Adrenal gland (tissue), 19 donors: ENCODE measurements around the gene SERF2. TPM values are rescaled to one million over a fixed set of nuclear protein-coding genes. Genes with fewer than 3 reads are reported as not detected.
"Not testable (repeated sequence)": the region's sequence is repeated elsewhere in the genome, so short reads cannot be mapped to it uniquely, and the experiment has no call there.

Source experiments
- DNase-seq, 7 donors: peaks; one replicate each; pipeline ENCODE4 v3.0.0-alpha.2; 2019 to 2020
- H3K27ac ChIP-seq, 5 donors: fragments of 200-600 bp; sonication (generic) in 4 of 5; 1 replicate in 3 of 5; 2 replicates in 2 of 5; pipeline versions ENCODE4 v1.5.1 to v1.8.0; 2016 to 2020; ENCODE audit warnings: mild to moderate bottlenecking in 1 of 5
- H3K27me3 ChIP-seq: fragments of 200-600 bp; 2 replicates; pipeline ENCODE4 v1.8.0; 2021
- H3K36me3 ChIP-seq, 2 donors: fragments of 200-600 bp; replicated peaks in 1 of 2; 1 replicate in 1 of 2; 2 replicates in 1 of 2; pipeline versions ENCODE4 v1.5.1 to v1.8.0; 2018 to 2022
- H3K4me1 ChIP-seq, 2 donors: fragments of 200-600 bp; replicated peaks in 1 of 2; 1 replicate in 1 of 2; 2 replicates in 1 of 2; pipeline versions ENCODE4 v1.5.1 to v1.8.0; 2018 to 2021
- H3K4me3 ChIP-seq, 4 donors: fragments of 200-600 bp; sonication (generic) in 3 of 4; one replicate each; pipeline ENCODE4 v1.5.1; 2016 to 2018
- H3K9me3 ChIP-seq, 3 donors: fragments of 200-600 bp; sonication (generic) in 1 of 3; replicated peaks in 1 of 3; 1 replicate in 2 of 3; 2 replicates in 1 of 3; pipeline versions ENCODE4 v1.5.1 to v1.8.0; 2016 to 2021
- POLR2A ChIP-seq, 2 donors: fragments of 450-650 bp; IDR thresholded peaks; one replicate each; pipeline ENCODE4 v1.6.1; 2017; ENCODE audit warnings: antibody characterized with exemption in 2 of 2, mild to moderate bottlenecking in 2 of 2, moderate library complexity in 1 of 2
- WGBS, 4 donors: extraction: QIAGEN DNeasy Blood & Tissue Kit in 2 of 4; methylation state at CpG; one replicate each; pipeline versions ENCODE4 v1.1.5 to v1.1.7; 2013 to 2017; 5-methylcytosine and 5-hydroxymethylcytosine counted together
- intact Hi-C, 2 donors: fragments of 100-400 bp; cut with DNase I; formaldehyde crosslinking; loops; one replicate each; pipeline versions ENCODE4 v1.14.1 to v1.15.0; 2022 to 2023
- long read RNA-seq, 10 donors: library from polyadenylated mRNA in 3 of 10; unstranded in 2 of 10; stranded (forward) in 1 of 10; transcript quantifications; one replicate each; pipeline ENCODE4 v2.0.0 and lab custom pipeline, GENCODE V29; 2021 to 2026
- polyA plus RNA-seq, 3 donors: library from polyadenylated mRNA; stranded (reverse); fragments of 200-250 nt in 2 of 3; fragments of 350-450 nt in 1 of 3; fragmentation: Illumina TruSeq in 1 of 3; extraction: RNeasy Lipid Tissue Mini Kit (QIAGEN cat#74804) in 1 of 3; gene quantifications; one replicate each; pipeline ENCODE4 v1.2.3, GENCODE V29; 2013 to 2014
- total RNA-seq, 9 donors: library from RNA; depleted of rRNA in 4 of 9; stranded (reverse); fragments of >200 nt in 4 of 9; fragments of 120-200 nt in 1 of 9; fragmentation: NEBNext Ultra II Directional in 1 of 9; extraction: Animal tissue kit (Norgen Biotek cat#: 25700) in 1 of 9; gene quantifications; one replicate each; pipeline versions ENCODE4 v1.1.0 to v1.2.4, GENCODE V29; 2013 to 2023
- TF ChIP-seq, protein P1 (sequence below), 6 experiments: fragments of 450-650 bp in 4 of 6; fragments of 200-600 bp in 2 of 6; sonication (generic) in 1 of 6; IDR thresholded peaks; 1 replicate in 5 of 6; 2 replicates in 1 of 6; pipeline versions ENCODE4 v1.5.1 to v1.8.0; 2016 to 2021; ENCODE audit warnings: antibody characterized with exemption in 6 of 6, mild to moderate bottlenecking in 2 of 6, moderate library complexity in 1 of 6
- donor health status: healthy with polysubstance abuse.
- donor health status: Bipolar disorder and iron deficiency.
- donor health status: DM: yes; HTN: yes; CAD: no.
- donor health status: DM: no; HTN: no; CAD: no.
- donor health status: DM: no; HTN: no; CAD: no.
- donor health status: DM: yes; HTN: yes; CAD: no.

SERF2 gene
- total RNA-seq = 1,000 to 10,000 TPM; 1,083 to 1,590 (median 1,385) TPM
- polyA plus RNA-seq = 1,000 to 10,000 TPM in 2 of 3 donors, 100 to 1,000 TPM in 1; 897 to 5,418 (median 3,997) TPM
- long read RNA-seq, donor 1, transcript SERF2-205 (3 exons, 690 nt) = minor isoform, 11 of 878 reads
- long read RNA-seq, donor 1, transcript SERF2-216 (2 exons, 1,030 nt) = minor isoform, 12 of 878 reads
- long read RNA-seq, donor 1, transcript SERF2-207 (2 exons, 582 nt) = minor isoform, 94 of 878 reads
- long read RNA-seq, donor 1, transcript SERF2-201 (3 exons, 1,537 nt) = major isoform, 757 of 878 reads
- long read RNA-seq, donor 1, partial matches to known transcripts = 0 of 878 reads
- long read RNA-seq, donor 1, other reads (novel, unspliced or antisense) = 0 of 878 reads
- long read RNA-seq, donor 2, transcript SERF2-207 (2 exons, 582 nt) = minor isoform, 62 of 661 reads
- long read RNA-seq, donor 2, transcript SERF2-216 (2 exons, 1,030 nt) = minor isoform, 10 of 661 reads
- long read RNA-seq, donor 2, transcript SERF2-201 (3 exons, 1,537 nt) = major isoform, 577 of 661 reads
- long read RNA-seq, donor 2, transcript SERF2-205 (3 exons, 690 nt) = minor isoform, 6 of 661 reads
- long read RNA-seq, donor 2, partial matches to known transcripts = 5 of 661 reads
- long read RNA-seq, donor 2, other reads (novel, unspliced or antisense) = 0 of 661 reads
- long read RNA-seq, donor 3, transcript SERF2-207 (2 exons, 582 nt) = minor isoform, 76 of 731 reads
- long read RNA-seq, donor 3, transcript SERF2-205 (3 exons, 690 nt) = minor isoform, 7 of 731 reads
- long read RNA-seq, donor 3, transcript SERF2-201 (3 exons, 1,537 nt) = major isoform, 620 of 731 reads
- long read RNA-seq, donor 3, transcript SERF2-216 (2 exons, 1,030 nt) = minor isoform, 8 of 731 reads
- long read RNA-seq, donor 3, partial matches to known transcripts = 17 of 731 reads
- long read RNA-seq, donor 3, other reads (novel, unspliced or antisense) = 0 of 731 reads
- long read RNA-seq, donor 4, transcript SERF2-207 (2 exons, 582 nt) = minor isoform, 123 of 2,098 reads
- long read RNA-seq, donor 4, transcript SERF2-201 (3 exons, 1,537 nt) = major isoform, 1,942 of 2,098 reads
- long read RNA-seq, donor 4, transcript SERF2-205 (3 exons, 690 nt) = minor isoform, 8 of 2,098 reads
- long read RNA-seq, donor 4, transcript SERF2-216 (2 exons, 1,030 nt) = minor isoform, 5 of 2,098 reads
- long read RNA-seq, donor 4, partial matches to known transcripts = 1 of 2,098 reads
- long read RNA-seq, donor 4, other reads (novel, unspliced or antisense) = 9 of 2,098 reads
- long read RNA-seq, donor 5, transcript SERF2-216 (2 exons, 1,030 nt) = minor isoform, 11 of 1,327 reads
- long read RNA-seq, donor 5, transcript SERF2-201 (3 exons, 1,537 nt) = major isoform, 1,242 of 1,327 reads
- long read RNA-seq, donor 5, transcript SERF2-207 (2 exons, 582 nt) = minor isoform, 23 of 1,327 reads
- long read RNA-seq, donor 5, transcript SERF2-205 (3 exons, 690 nt) = minor isoform, 9 of 1,327 reads
- long read RNA-seq, donor 5, partial matches to known transcripts = 3 of 1,327 reads
- long read RNA-seq, donor 5, other reads (novel, unspliced or antisense) = 22 of 1,327 reads
- long read RNA-seq, donor 6, transcript SERF2-201 (3 exons, 1,537 nt) = major isoform, 1,218 of 1,316 reads
- long read RNA-seq, donor 6, transcript SERF2-204 (3 exons, 586 nt) = minor isoform, 5 of 1,316 reads
- long read RNA-seq, donor 6, transcript SERF2-202 (3 exons, 506 nt) = minor isoform, 7 of 1,316 reads
- long read RNA-seq, donor 6, transcript SERF2-207 (2 exons, 582 nt) = minor isoform, 65 of 1,316 reads
- long read RNA-seq, donor 6, partial matches to known transcripts = 5 of 1,316 reads
- long read RNA-seq, donor 6, other reads (novel, unspliced or antisense) = 5 of 1,316 reads
- long read RNA-seq, donor 7, transcript SERF2-201 (3 exons, 1,537 nt) = major isoform, 439 of 541 reads
- long read RNA-seq, donor 7, transcript SERF2-207 (2 exons, 582 nt) = minor isoform, 56 of 541 reads
- long read RNA-seq, donor 7, transcript SERF2-216 (2 exons, 1,030 nt) = minor isoform, 8 of 541 reads
- long read RNA-seq, donor 7, partial matches to known transcripts = 32 of 541 reads
- long read RNA-seq, donor 7, other reads (novel, unspliced or antisense) = 0 of 541 reads
- long read RNA-seq, donor 8, transcript SERF2-216 (2 exons, 1,030 nt) = minor isoform, 9 of 1,181 reads
- long read RNA-seq, donor 8, transcript SERF2-205 (3 exons, 690 nt) = minor isoform, 8 of 1,181 reads
- long read RNA-seq, donor 8, transcript SERF2-201 (3 exons, 1,537 nt) = major isoform, 957 of 1,181 reads
- long read RNA-seq, donor 8, transcript SERF2-207 (2 exons, 582 nt) = minor isoform, 167 of 1,181 reads
- long read RNA-seq, donor 8, partial matches to known transcripts = 31 of 1,181 reads
- long read RNA-seq, donor 8, other reads (novel, unspliced or antisense) = 0 of 1,181 reads
- long read RNA-seq, donor 9, transcript SERF2-201 (3 exons, 1,537 nt) = major isoform, 569 of 692 reads
- long read RNA-seq, donor 9, transcript SERF2-205 (3 exons, 690 nt) = minor isoform, 8 of 692 reads
- long read RNA-seq, donor 9, transcript SERF2-216 (2 exons, 1,030 nt) = minor isoform, 13 of 692 reads
- long read RNA-seq, donor 9, transcript SERF2-207 (2 exons, 582 nt) = minor isoform, 98 of 692 reads
- long read RNA-seq, donor 9, partial matches to known transcripts = 0 of 692 reads
- long read RNA-seq, donor 9, other reads (novel, unspliced or antisense) = 0 of 692 reads
- long read RNA-seq, donor 10, transcript SERF2-205 (3 exons, 690 nt) = minor isoform, 5 of 522 reads
- long read RNA-seq, donor 10, transcript SERF2-201 (3 exons, 1,537 nt) = major isoform, 420 of 522 reads
- long read RNA-seq, donor 10, transcript SERF2-207 (2 exons, 582 nt) = minor isoform, 76 of 522 reads
- long read RNA-seq, donor 10, transcript SERF2-202 (3 exons, 506 nt) = minor isoform, 5 of 522 reads
- long read RNA-seq, donor 10, partial matches to known transcripts = 12 of 522 reads
- long read RNA-seq, donor 10, other reads (novel, unspliced or antisense) = 0 of 522 reads

DNA sequence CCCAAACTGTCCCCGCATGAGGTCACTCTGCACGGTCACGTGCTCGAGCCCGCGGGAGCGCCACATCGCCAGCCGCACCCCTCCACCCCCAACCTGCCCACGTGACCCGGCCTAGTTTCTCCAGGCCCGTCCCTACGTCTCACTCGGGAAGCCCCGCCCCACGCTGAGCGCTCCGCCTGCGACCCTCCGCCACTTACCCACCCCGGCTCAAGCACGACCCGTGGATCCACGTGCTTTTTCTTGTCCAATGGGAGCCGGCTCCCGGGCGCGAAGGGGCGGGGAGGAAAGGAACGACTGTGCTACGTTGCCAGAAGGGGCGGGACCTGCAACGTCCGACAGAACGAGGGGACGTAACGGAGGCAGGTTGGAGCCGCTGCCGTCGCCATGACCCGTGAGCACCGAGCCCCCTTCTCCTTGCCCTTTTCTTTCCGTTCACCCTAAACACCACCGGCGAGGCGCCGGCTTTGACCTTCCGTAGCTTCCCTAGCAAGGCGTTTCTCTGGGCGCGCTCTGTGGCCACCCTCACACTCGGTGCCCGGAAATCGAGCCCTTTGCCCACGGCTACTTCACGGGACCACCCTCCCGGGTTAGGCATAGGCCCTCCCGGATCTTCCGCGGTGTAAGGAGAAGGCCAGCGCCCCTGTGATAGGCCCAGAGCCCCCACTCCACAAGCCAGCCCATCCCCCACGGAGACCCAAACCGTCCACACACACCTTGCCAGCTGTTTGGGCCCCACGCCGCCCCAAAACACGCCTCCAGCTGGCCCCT is at the start of gene SERF2:
Gene SERF2 (plus strand): TSS at position 328 of the 768 bp plus-strand sequence. CDS start 57 bp downstream, at position 385.
- Histone ChIP-seq H3K9me3 (no peaks in the 10 kb centered on the region), H3K27me3 (no peaks in the 10 kb centered on the region), H3K4me1 (peaks cover 20 to 39% of the 10 kb centered on the region in 2 donors), H3K4me3 (peak within 1 kb of the TSS; percentile 61 to 89 (median 74)), H3K27ac (peak within 1 kb of the TSS; percentile 89 to 98 (median 96)), H3K36me3 (peaks cover 0 to 38% of the 10 kb centered on the region in 2 donors)
- 0% methylated on average over 19 to 66 of the region's 66 CpGs for WGBS, 4 donors
- intact Hi-C loops = no loop called here
- DNase-seq = peak; percentile 100
- TF ChIP-seq, protein P1, sequence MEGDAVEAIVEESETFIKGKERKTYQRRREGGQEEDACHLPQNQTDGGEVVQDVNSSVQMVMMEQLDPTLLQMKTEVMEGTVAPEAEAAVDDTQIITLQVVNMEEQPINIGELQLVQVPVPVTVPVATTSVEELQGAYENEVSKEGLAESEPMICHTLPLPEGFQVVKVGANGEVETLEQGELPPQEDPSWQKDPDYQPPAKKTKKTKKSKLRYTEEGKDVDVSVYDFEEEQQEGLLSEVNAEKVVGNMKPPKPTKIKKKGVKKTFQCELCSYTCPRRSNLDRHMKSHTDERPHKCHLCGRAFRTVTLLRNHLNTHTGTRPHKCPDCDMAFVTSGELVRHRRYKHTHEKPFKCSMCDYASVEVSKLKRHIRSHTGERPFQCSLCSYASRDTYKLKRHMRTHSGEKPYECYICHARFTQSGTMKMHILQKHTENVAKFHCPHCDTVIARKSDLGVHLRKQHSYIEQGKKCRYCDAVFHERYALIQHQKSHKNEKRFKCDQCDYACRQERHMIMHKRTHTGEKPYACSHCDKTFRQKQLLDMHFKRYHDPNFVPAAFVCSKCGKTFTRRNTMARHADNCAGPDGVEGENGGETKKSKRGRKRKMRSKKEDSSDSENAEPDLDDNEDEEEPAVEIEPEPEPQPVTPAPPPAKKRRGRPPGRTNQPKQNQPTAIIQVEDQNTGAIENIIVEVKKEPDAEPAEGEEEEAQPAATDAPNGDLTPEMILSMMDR (IDR thresholded peaks at IDR 0.05) = no peak
- TF ChIP-seq POLR2A (IDR thresholded peaks at IDR 0.05) = peak; percentile 98 to 100

DNA sequence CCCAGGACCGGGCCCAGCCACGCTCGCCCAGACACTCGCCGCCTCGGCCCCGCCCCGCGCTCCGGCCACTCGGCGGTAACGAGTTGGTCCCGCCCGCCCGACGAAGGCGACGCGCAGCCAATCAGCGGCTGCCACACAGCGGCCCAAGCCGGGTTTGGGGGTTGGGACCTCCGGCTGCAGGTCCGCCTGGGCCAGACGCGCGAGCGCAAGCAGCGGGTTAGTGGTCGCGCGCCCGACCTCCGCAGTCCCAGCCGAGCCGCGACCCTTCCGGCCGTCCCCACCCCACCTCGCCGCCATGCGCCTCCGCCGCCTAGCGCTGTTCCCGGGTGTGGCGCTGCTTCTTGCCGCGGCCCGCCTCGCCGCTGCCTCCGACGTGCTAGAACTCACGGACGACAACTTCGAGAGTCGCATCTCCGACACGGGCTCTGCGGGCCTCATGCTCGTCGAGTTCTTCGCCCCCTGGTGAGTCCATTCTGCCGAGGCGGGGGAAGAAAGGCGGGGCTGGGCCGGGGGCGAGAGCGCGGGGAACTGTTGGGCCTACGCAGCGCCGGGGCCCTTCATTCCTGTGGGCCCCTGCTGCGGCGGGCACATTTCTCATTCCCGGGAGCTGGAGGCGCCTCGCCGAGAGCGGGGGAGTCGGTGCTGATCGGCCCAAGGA is 45.7 kb upstream of the SERF2 start, which contains the start of gene PDIA3:
Gene PDIA3 (plus strand): TSS at position 194 of the 658 bp plus-strand sequence. CDS start 102 bp downstream, at position 296.
- Histone ChIP-seq H3K4me1 (peaks cover 16 to 39% of the 10 kb centered on the region in 2 donors), H3K4me3 (peak within 1 kb of the TSS; percentile 64 to 98 (median 84)), H3K27ac (peak within 1 kb of the TSS; percentile 81 to 98 (median 95))
- H3K27me3 ChIP-seq, intact Hi-C loops, H3K36me3 ChIP-seq, H3K9me3 ChIP-seq: not testable (repeated sequence)
- 0 to 1% (median 0%) methylated on average over 8 to 84 of the region's 84 CpGs; no CpG with 5 or more reads in 1 of the 4 donors for WGBS, 4 donors
- DNase-seq = peak; percentile 91 to 94 (median 93)
- TF ChIP-seq POLR2A (IDR thresholded peaks at IDR 0.05) = peak; percentile 94 to 96
- TF ChIP-seq, protein P1 (IDR thresholded peaks at IDR 0.05) = peak in 3 of 6 experiments; percentile 44 to 51 (median 44)

DNA sequence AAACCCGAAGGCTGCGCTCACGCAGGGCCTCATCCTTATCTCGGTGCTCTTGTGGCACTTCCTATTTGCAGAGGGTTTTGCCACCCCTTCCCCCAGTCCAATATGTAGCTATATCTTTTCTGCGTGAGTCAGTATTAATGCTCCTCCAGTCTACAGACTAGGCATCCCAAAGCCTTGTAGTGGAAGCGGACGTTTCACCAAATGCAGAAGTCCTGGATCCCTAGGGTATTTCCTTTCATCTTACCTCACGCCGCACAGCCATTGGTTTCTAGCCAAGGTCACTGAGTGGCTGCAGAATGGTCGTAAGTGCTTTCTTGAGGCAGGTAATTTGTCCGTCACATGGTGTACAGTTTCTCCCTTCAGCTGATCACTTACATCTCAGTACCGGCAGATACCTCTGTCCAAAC is 45.2 kb upstream of the SERF2 start:
- H3K36me3 ChIP-seq, intact Hi-C loops, H3K9me3 ChIP-seq, H3K27me3 ChIP-seq: not testable (repeated sequence)
- peak overlapping the region; percentile 81 to 98 (median 95) for H3K27ac ChIP-seq
- peak in 3 of 7 donors; percentile 16 to 61 (median 21) for DNase-seq
- peaks cover 16 to 44% of the 10 kb centered on the region in 2 donors for H3K4me1 ChIP-seq
- WGBS, 4 donors = 0 to 2% (median 1%) methylated on average over 3 to 12 of the region's 12 CpGs
- peak overlapping the region; percentile 64 to 98 (median 84) for H3K4me3 ChIP-seq
